ENCODE results near the gene CYCS.
"Not testable (repeated sequence)": the region's sequence is repeated elsewhere in the genome, so short reads cannot be mapped to it uniquely, and the experiment has no call there.

CYCS gene

GRCh38 chr7:25125137-25125946, at the start of gene CYCS:
CYCS (minus strand) TSS chr7:25125260; CDS start chr7:25124119, 1,141 bp downstream.
- peak; percentile 100 for DNase-seq

GRCh38 chr7:25173184-25173583, 48.1 kb upstream of the CYCS start:
- DNase-seq = no peak

DNA sequence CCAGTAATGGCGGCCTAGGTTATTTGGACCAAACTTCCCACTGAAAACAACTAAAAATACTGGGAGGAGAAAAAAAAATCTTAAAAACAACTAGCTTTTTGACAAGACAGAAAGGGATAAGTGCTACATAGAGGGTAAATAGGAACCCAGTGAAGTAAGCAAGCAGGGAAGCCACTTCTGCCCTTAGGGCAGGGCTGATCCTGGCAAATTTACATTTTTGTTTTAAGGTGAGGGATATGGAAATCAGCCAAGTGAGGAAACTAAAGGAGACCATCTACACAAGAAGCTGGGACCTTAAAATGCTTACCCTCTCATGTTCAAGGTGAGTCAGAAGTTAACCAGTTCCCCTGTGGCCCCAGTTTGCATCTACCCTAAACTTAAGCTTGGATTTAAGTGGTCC, 46.5 kb upstream of the CYCS start:
- no peak for DNase-seq

- DNase-seq = no peak
Measured at GRCh38 chr7:25171071-25171470, 46.0 kb upstream of the CYCS start.

DNA sequence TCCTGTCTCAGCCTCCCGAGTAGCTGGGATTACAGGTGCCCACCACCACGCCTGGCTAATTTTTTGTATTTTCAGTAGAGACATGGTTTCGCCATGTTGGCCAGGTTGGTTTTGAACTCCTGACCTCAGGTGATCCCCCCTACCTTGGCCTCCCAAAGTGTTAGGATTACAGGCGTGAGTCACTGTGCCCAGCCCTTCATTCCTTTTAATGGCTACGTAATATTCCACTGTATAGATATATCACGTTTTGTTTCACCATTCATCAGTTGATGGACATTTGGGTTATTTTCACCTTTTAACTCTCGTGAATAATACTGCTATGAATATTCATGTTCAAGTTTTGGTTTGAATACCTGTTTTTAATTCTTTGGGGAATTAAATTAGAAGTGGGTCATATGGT, 44.6 kb upstream of the CYCS start:
- DNase-seq = no peak

DNA sequence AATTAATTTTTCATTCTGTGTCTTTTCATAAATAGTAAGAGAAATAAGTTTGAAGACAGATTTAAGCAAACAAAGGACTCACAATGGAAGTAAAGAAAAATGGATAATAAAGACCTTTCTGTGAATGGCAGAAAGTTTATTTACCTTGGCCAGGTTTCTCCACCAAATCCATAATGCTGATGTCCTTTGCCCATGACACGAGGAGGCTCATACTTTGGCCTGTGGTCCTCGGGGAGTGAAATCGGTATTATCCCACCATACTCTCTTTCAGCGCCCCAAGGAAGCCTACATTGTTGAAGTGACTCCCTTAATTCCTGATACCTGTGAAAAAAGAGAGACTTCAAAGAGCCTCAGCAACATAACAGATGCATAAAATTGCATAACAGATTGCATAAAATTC, 43.1 kb upstream of the CYCS start:
- no peak for DNase-seq

- DNase-seq = no peak
Measured at GRCh38 chr7:25167262-25167843, 42.3 kb upstream of the CYCS start.

DNA sequence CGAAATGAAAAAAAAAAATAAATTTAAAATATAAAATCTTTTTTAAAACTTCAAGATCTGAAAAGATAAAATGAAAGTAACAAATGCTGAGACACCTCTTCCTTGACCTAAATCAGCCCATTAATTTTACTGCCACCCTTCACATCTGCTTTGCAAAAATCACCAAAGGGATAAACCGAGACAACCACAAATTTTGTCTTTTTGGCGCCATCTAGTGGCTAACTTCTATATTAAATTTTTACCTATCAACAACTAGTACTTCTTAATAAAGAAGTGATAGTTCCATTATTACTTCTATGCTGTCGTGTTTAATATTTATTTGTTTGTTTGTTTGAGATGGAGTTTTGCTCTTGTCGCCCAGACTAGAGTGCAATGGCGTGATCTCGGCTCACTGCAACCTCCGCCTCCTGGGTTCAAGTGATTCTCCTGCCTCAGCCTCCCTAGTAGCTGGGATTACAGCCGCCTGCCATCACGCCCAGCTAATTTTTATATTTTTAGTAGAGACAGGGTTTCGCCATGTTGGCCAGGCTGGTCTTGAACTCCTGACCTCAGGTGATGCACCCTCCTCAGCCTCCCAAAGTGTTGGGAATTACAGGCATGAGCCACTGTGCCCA, 35.0 kb upstream of the CYCS start:
- not testable (repeated sequence) for DNase-seq

DNA sequence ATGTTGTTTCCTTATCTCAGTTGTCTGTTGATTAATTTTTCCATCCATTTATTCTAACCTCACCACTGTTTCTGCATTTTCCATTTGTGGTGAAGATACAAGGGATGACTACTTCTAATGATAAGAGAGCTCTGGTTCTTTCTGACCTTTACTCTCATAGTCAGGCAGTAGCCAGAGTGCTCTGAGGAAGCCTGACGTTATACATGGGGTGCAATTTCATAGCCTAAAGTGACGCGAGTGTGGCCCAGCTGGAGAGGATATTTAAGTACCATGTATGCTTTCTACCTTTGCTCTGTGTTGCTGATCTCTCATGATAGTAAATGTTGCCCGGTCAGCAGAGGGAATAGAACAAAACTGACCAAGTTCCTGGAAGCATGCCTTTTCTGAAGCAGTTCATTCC, 33.9 kb upstream of the CYCS start:
- DNase-seq = no peak

- no peak for DNase-seq
Measured at GRCh38 chr7:25151773-25152172, 26.7 kb upstream of the CYCS start.

GRCh38 chr7:25149836-25150235, 24.8 kb upstream of the CYCS start:
- DNase-seq = no peak

DNA sequence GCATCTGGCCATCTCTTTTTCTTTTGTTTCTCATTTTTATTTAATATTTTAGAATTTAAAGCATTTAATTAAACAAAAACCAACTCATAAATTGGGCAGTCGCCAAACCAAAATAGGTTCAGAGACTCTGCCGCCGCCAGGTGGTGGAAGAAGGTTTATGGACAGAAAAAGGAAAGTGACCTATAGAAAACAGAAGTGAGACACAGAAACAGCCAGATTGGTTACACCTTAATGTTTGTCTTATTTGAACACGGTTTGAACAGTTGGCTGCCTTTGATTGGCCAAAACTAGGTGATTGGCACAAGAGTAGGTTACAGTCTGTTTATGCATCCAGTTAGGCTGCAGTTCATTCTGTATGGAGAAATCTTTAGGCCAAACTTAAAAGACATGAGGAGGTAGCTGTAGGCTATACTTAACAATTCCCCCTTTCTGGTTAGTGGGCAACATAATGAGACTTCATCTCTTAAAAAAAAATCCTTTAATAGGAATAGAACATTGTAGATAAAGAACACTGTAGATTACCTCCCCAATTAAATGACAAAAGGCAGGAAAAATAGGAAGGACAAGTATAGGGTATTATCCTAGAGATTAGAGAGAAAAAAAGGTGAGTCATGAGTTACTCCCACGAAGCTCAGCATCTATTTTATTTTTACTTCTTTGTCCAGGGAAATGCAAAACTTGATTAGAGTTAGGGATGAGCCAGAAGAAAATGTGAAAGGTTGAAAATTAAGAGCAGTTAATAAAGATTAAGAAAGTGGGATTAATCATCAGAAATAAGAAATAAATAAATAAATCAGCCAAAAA, 23.9 kb upstream of the CYCS start:
- DNase-seq = no peak

GRCh38 chr7:25143763-25144162, 18.7 kb upstream of the CYCS start:
- no peak for DNase-seq

DNA sequence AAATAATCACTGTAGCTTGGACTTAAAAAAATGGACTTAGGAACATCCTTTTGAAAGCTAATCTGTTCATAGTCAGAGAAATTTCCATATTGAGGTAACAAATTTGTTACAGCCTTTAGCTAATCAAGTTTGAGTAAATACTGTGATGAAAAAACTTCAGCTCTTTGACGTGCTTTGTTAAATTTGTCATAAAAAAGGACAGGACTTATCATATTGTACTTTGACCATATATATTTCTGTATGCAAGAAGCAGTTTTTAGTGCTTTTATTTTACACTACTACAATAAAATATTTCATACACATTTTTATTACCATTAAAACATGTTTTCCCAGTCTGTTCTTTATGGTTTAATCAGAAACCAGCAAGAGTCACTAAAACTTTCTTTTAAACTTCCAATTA, 14.5 kb upstream of the CYCS start:
- DNase-seq = no peak

- DNase-seq = no peak
Measured at GRCh38 chr7:25134358-25135010, 9.4 kb upstream of the CYCS start.

- no peak for DNase-seq
Measured at GRCh38 chr7:25132430-25132829, 7.4 kb upstream of the CYCS start.

DNA sequence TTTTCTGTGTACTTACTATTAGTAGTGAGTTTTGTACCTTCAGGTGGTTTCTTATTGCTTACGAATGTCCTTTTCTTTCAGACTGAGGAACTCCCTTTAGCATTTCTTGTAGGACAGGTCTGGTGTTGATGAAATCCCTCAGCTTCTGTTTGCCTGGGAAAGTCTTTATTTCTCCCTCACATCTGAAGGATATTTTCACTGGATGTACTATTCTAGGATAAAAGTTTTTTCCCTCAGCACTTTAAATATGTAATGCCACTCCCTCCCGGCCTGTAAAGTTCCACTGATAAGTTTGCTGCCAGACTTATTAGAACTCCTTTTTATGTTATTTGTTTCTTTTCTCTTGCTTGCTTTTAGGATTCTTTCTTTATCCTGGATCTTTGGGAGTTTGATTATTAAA, 1.7 kb upstream of the CYCS start:
- DNase-seq = no peak

DNA sequence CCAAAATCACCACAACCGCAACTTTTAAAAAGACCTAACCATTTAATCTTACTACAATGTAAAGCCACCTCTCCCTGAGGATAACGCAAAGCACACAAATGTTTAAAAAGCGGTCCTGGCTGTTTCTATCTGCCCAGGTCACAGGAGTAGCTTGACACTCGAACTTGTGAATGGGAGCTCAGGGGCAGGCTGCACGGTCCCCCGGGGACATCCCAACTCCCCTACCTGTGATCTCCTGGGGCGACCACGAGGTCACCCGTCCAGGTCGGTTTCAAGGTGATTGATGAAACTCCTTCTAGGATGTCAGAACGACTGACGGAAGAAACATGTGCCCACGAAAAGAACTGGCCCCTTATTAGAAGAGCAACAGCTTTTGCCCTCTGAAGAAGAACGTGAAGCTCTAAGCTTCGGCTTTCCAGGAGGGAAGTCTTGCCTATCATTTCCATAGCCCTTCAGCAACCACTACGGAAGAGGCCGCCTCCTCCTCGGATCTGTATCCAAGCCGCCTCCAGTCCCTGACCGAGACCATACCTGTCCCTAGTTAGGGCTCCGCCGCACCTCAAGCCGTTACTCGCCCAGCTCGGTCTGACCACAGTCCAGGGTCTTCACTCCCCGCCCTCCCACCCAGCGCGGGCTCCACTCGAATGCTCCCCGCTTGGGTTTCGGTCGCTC, 459 bp downstream of the CYCS start:
- peak; percentile 31 for DNase-seq

GRCh38 chr7:25122373-25122772, 2.7 kb downstream of the CYCS start:
- DNase-seq = no peak

DNA sequence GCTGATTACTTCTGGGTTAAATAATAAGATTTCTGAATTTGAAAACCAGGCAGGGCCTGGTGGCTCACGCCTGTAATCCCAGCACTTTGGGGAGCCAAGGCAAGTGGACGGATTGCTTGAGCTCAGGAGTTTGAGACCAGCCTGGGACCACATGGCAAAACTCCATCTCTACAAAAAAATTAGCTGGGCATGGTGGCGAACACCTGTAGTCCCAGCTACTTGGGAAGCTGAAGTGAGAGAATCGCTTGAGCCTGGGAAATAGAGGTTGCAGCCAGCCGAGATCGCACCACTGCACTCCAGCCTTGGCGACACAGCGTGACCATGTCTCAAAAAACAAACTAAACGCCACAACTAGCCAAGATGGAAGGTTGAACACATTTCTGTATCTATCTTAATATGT, 3.5 kb downstream of the CYCS start:
- no peak for DNase-seq

DNA sequence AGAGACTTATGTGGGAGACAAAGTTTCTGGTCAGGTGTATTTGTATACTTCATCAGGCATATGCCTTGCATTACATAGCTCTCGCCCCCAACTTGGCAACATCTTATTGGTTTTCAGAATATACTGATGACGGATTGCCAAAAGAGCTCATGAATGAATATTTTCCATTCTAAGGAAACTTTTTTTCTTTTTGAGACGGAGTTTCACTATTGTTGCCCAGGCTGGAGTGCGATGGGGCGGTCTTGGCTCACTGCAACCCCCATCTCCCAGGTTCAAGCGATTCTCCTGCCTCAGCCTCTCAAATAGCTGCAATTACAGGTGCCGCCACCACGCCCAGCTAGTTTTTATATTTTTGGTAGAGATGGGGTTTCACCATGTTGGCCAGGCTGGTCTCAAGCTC, 6.0 kb downstream of the CYCS start:
- no peak for DNase-seq

DNA sequence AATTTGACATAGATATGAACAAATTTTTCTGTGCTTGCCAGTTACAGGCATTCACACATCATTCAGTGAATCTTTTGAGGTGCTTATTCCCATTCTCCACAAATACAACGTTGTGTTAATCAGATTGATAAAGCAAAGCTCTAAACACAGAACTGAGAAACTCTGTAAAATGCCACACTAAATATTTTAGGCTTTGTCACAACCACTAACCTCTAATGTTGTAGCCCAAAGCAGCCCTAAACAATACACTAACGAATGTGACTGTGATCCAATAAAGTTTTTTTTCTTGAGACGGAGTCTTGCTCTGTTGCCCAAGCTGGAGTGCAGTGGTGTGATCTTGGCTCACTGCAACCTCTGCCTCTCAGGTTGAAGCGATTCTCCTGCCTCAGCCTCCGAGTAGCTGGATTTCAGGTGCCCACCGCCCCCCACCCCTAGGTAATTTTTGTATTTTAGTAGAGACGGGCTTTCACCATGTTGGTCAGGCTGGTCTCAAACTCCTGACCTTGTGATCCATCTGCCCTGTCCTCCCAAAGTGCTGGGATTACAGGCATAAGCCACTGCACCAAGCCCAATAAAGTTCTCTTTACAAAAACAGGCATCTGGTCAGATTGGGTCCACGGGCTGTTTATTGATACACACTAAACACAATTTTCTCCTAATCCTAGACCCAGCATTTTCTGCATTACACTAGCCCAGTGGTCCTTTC, 6.9 kb downstream of the CYCS start:
- DNase-seq = no peak

All from activated naive CD4-positive, alpha-beta T cell treated with Interleukin-2 at 50 U/mL for 16 hours (primary cell).